HepG2 (cell line): Measurements from ENCODE around the gene PKDREJ. TPM values are rescaled to one million over a fixed set of nuclear protein-coding genes. Genes with fewer than 3 reads are reported as not detected.

Experiments
- ATAC-seq: fragments of 200-7000 bp; cut with Tn5 transposase; 3 replicates; pipeline ENCODE4 v1.9.1; 2020; ENCODE audit warnings: mild to moderate bottlenecking, moderate library complexity
- BruUV-seq: library from RNA; stranded (reverse); fragments of 400-500 nt; replicated peaks from 2 replicates; lab custom pipeline; 2021; lab: Mats Ljungman, UMichigan
- CTCF ChIA-PET: fragments of 300-600 bp; formaldehyde crosslinking; extraction: SDS; loops from one replicate; lab custom pipeline; 2021; ENCODE audit warnings: low total read pairs, inconsistent platforms, low intra/inter-chr PET ratio; lab: Yijun Ruan, JAX
- POLR2A ChIA-PET: fragments of 350-600 bp; sonication (Branson Sonifier 250); formaldehyde crosslinking; loops from one replicate; lab custom pipeline; 2020; ENCODE audit warnings: antibody characterized with exemption, inconsistent platforms; lab: Yijun Ruan, JAX
- DNase-seq: peaks from one replicate; pipeline ENCODE4 v3.0.0-alpha.2; 2015; ENCODE audit warnings: low spot score
- FAIRE-seq: peaks from 3 replicates; lab custom pipeline; 2011; peaks lifted over from hg19 to GRCh38; lab: Jason Lieb, UNC
- H2AFZ ChIP-seq: one replicate; pipeline ENCODE4 v1.6.1; 2011; ENCODE audit warnings: low read length, inconsistent platforms
- H3K27ac ChIP-seq: fragments of 300-600 bp; 3 replicates; pipeline ENCODE4 v1.8.0; 2011; ENCODE audit warnings: mixed run types, mild to moderate bottlenecking, mixed read lengths, low read length, inconsistent platforms; ENCODE audit not compliant: insufficient read depth; ENCODE audit errors: extremely low read length
- H3K27me3 ChIP-seq, 2 experiments: fragments of 200-600 bp in 1 of 2; 2 replicates in 1 of 2; 3 replicates in 1 of 2; pipeline versions ENCODE4 v1.6.0 to v1.8.0; 2011; ENCODE audit warnings: low read length in 2 of 2, mild to moderate bottlenecking in 2 of 2, moderate library complexity in 2 of 2, inconsistent platforms in 1 of 2; ENCODE audit not compliant: insufficient read depth in 2 of 2, control insufficient read depth in 1 of 2
- H3K36me3 ChIP-seq, 2 experiments: fragments of 200-600 bp in 1 of 2; replicated peaks in 1 of 2; 2 replicates in 1 of 2; 3 replicates in 1 of 2; pipeline versions ENCODE4 v1.5.1 to v1.8.0; 2011; ENCODE audit warnings: low read length in 2 of 2, inconsistent platforms in 1 of 2; ENCODE audit not compliant: insufficient read depth in 2 of 2, control insufficient read depth in 1 of 2
- H3K4me1 ChIP-seq: 2 replicates; pipeline ENCODE4 v1.5.1; 2012; ENCODE audit warnings: low read length, inconsistent platforms; ENCODE audit not compliant: insufficient read depth
- H3K4me2 ChIP-seq: 2 replicates; pipeline ENCODE4 v1.6.0; 2011; ENCODE audit warnings: low read depth, low read length, inconsistent platforms
- H3K4me3 ChIP-seq, 3 experiments: fragments of 200-600 bp in 1 of 3; sonication (generic), shearing (Covaris generic) in 1 of 3; replicated peaks in 1 of 3; 2 replicates each; pipeline ENCODE4 v1.5.1; 2011 to 2016; ENCODE audit warnings: low read length in 3 of 3, inconsistent platforms in 2 of 3, low read depth in 2 of 3, mild to moderate bottlenecking in 2 of 3, control low read depth in 1 of 3, mixed read lengths in 1 of 3; ENCODE audit not compliant: insufficient read depth in 1 of 3
- H3K79me2 ChIP-seq: one replicate; pipeline ENCODE4 v1.6.1; 2011; ENCODE audit warnings: low read length, inconsistent platforms; ENCODE audit not compliant: insufficient read depth
- H3K9ac ChIP-seq: 2 replicates; pipeline ENCODE4 v1.6.0; 2011; ENCODE audit warnings: mild to moderate bottlenecking, low read depth, low read length, inconsistent platforms; ENCODE audit not compliant: insufficient read depth
- H3K9me3 ChIP-seq: 2 replicates; pipeline ENCODE4 v1.5.1; 2012; ENCODE audit warnings: mild to moderate bottlenecking, low read length
- H4K20me1 ChIP-seq: 2 replicates; pipeline ENCODE4 v1.6.0; 2011; ENCODE audit warnings: inconsistent platforms, mild to moderate bottlenecking, low read length, moderate library complexity; ENCODE audit not compliant: insufficient read depth
- DDIT3 ChIP-seq: sonication (generic); formaldehyde crosslinking; IDR thresholded peaks from 2 replicates; pipeline ENCODE4 v1.4.0; 2020; ENCODE audit warnings: mild to moderate bottlenecking, missing genetic modification reagents
- FOXK2 ChIP-seq: fragments of 450-650 bp; IDR thresholded peaks from 2 replicates; pipeline ENCODE4 v1.6.1; 2016
- NFRKB ChIP-seq: fragments of 450-650 bp; IDR thresholded peaks from 2 replicates; pipeline ENCODE4 v1.6.1; 2017
- TRIM22 ChIP-seq: fragments of 450-650 bp; IDR thresholded peaks from 2 replicates; pipeline ENCODE4 v1.6.1; 2017
- ZBTB34 ChIP-seq: sonication (generic); formaldehyde crosslinking; IDR thresholded peaks from 2 replicates; pipeline ENCODE4 v1.8.0; 2022; ENCODE audit warnings: mild to moderate bottlenecking, missing genetic modification reagents
- ZMYM2 ChIP-seq: sonication (generic); formaldehyde crosslinking; IDR thresholded peaks from 2 replicates; pipeline ENCODE4 v1.8.0; 2022; ENCODE audit warnings: mild to moderate bottlenecking, missing genetic modification reagents
- ZNF143 ChIP-seq: sonication (generic); formaldehyde crosslinking; IDR thresholded peaks from 2 replicates; pipeline ENCODE4 v1.4.0; 2020; ENCODE audit warnings: missing genetic modification reagents
- ZNF160 ChIP-seq: sonication (generic); formaldehyde crosslinking; IDR thresholded peaks from 2 replicates; pipeline ENCODE4 v1.8.0; 2022; ENCODE audit warnings: mild to moderate bottlenecking, inconsistent platforms, missing genetic modification reagents
- ZNF253 ChIP-seq: sonication (generic); formaldehyde crosslinking; IDR thresholded peaks from 2 replicates; pipeline ENCODE4 v1.8.0; 2022; ENCODE audit warnings: mild to moderate bottlenecking, missing genetic modification reagents, borderline replicate concordance
- ZNF326 ChIP-seq: sonication (generic); formaldehyde crosslinking; IDR thresholded peaks from 2 replicates; pipeline ENCODE4 v1.4.0; 2020; ENCODE audit warnings: missing genetic modification reagents, borderline replicate concordance
- WGBS: methylation state at CpG from one replicate; pipeline ENCODE4 v1.1.6; 2017; ENCODE audit warnings: low lambda C conversion rate; 5-methylcytosine and 5-hydroxymethylcytosine counted together
- in situ Hi-C: cut with HindIII; loops from 2 replicates; pipeline ENCODE4 v1.10.0; 2017; ENCODE audit warnings: low pct_unique_long_range_greater_than_20kb; ENCODE audit not compliant: extremely low pct_ligation_motif_present
- intact Hi-C: fragments of 100-400 bp; cut with micrococcal nuclease; formaldehyde crosslinking; loops from one replicate; pipeline ENCODE4 v1.10.0; 2022; ENCODE audit not compliant: unreplicated experiment
- polyA plus RNA-seq, 8 experiments: library from polyadenylated mRNA; depleted of rRNA in 3 of 8; stranded (reverse) in 7 of 8; unstranded in 1 of 8; fragments of >200 nt; fragmentation: Illumina TruSeq in 4 of 8; extraction: Trizol in 4 of 8; gene quantifications; 2 replicates each; pipeline versions ENCODE4 v1.2.1 to v1.2.3, GENCODE V29; 2011 to 2016; ENCODE audit warnings: low read depth in 4 of 8, missing spikeins in 1 of 8, mixed read lengths in 1 of 8; ENCODE audit not compliant: insufficient read depth in 1 of 8
- total RNA-seq, 5 experiments: library from RNA; depleted of rRNA; stranded (reverse); fragments of >200 nt; fragmentation: Illumina TruSeq; extraction: Trizol; gene quantifications; 2 replicates each; pipeline ENCODE4 v1.2.3, GENCODE V29; 2016; ENCODE audit warnings: low read depth in 1 of 5

Gene PKDREJ
- total and polyA plus RNA-seq, 2 of the 13 experiments (the other 11 are each of a cell fraction or from before 2014, with no cell fraction given): not detected

- Histone ChIP-seq H2AFZ (no peak overlapping the region), H3K27ac (no peak overlapping the region), H3K27me3 (no peaks in the 10 kb centered on the region), H3K9ac (no peak overlapping the region), H3K4me1 (peaks cover 35% of the 10 kb centered on the region), H3K4me2 (no peak overlapping the region), H3K4me3 (no peak overlapping the region), H3K36me3 (no peaks in the 10 kb centered on the region), H3K79me2 (no peaks in the 10 kb centered on the region), H4K20me1 (no peaks in the 10 kb centered on the region)
- ChIA-PET CTCF (no interaction called here), POLR2A (interaction anchor here (0.6 to 2.0 kb wide), 3 partner anchors 8 to 9 kb away, joined by 4 to 6 read pairs (median 4); partner anchors contain the start of genes CDPF1 and TTC38)
- FAIRE-seq (no peak), ATAC-seq (no peak), DNase-seq (no peak)
- in situ Hi-C loops (no loop called here), intact Hi-C loops (no loop called here)
- WGBS: 61% methylated on average over 12 of the region's 12 CpGs
- BruUV-seq: no TSS peak
- TF ChIP-seq ZNF143 (CRISPR knock-in tag): no peak
- no peak for TF ChIP-seq ZNF160 (CRISPR knock-in tag)
- no peak for TF ChIP-seq ZMYM2 (CRISPR knock-in tag)
- no peak for TF ChIP-seq ZNF326 (CRISPR knock-in tag)
- no peak for TF ChIP-seq DDIT3 (CRISPR knock-in tag)
- no peak for TF ChIP-seq TRIM22
- TF ChIP-seq ZNF253 (CRISPR knock-in tag): no peak
- TF ChIP-seq NFRKB: no peak
- TF ChIP-seq ZBTB34: no peak
- TF ChIP-seq FOXK2: no peak
- TF ChIP-seq, all 625 proteins: peak for 0
- H3K9me3 ChIP-seq: no peaks in the 10 kb centered on the region
Measured at GRCh38 chr22:46259374-46259773, 3.8 kb downstream of the PKDREJ start.
